HUES48 (cell line): Measurements from ENCODE around the gene SERPINA1.
"Not testable (repeated sequence)": the region's sequence is repeated elsewhere in the genome, so short reads cannot be mapped to it uniquely, and the experiment has no call there.

ENCODE experiments used
- H3K27ac ChIP-seq: one replicate; pipeline ENCODE4 v1.7.0; 2013; ENCODE audit warnings: low read depth, low read length, inconsistent platforms
- H3K27me3 ChIP-seq: 2 replicates; pipeline ENCODE4 v1.6.1; 2013; ENCODE audit warnings: mild to moderate bottlenecking, low read length; ENCODE audit not compliant: control insufficient read depth, insufficient read depth
- H3K36me3 ChIP-seq: 2 replicates; pipeline ENCODE4 v1.6.1; 2013; ENCODE audit warnings: low read length; ENCODE audit not compliant: control insufficient read depth, insufficient read depth
- H3K4me1 ChIP-seq: 2 replicates; pipeline ENCODE4 v1.6.1; 2013; ENCODE audit warnings: mild to moderate bottlenecking, low read length; ENCODE audit not compliant: control insufficient read depth, insufficient read depth
- H3K4me3 ChIP-seq: 2 replicates; pipeline ENCODE4 v1.5.1; 2013; ENCODE audit warnings: mild to moderate bottlenecking, low read depth, low read length
- H3K9ac ChIP-seq: 2 replicates; pipeline ENCODE4 v1.6.1; 2013; ENCODE audit warnings: mild to moderate bottlenecking, low read depth, low read length, moderate library complexity
- H3K9me3 ChIP-seq: 2 replicates; pipeline ENCODE4 v1.6.1; 2013; ENCODE audit warnings: low read length; ENCODE audit not compliant: control insufficient read depth, insufficient read depth

The SERPINA1 gene

GRCh38 chr14:94388384-94389103 is at the start of gene SERPINA1:
SERPINA1 (minus strand) TSS chr14:94388602; CDS start chr14:94383237, 5,365 bp downstream.
- Histone ChIP-seq H3K4me1 (peaks cover 7% of the 10 kb centered on the region), H3K27ac (no peak within 1 kb of the TSS), H3K9me3 (no peaks in the 10 kb centered on the region), H3K36me3 (no peaks in the 10 kb centered on the region), H3K4me3 (no peak within 1 kb of the TSS), H3K9ac (no peak within 1 kb of the TSS), H3K27me3 (no peaks in the 10 kb centered on the region; the same call in 1 of the 2 replicates)

GRCh38 chr14:94428610-94429009 is 40.2 kb upstream of the SERPINA1 start:
- Histone ChIP-seq H3K9me3 (no peaks in the 10 kb centered on the region), H3K36me3 (no peaks in the 10 kb centered on the region), H3K4me3 (no peak overlapping the region), H3K4me1 (no peaks in the 10 kb centered on the region), H3K27me3 (no peaks in the 10 kb centered on the region), H3K9ac (no peak overlapping the region), H3K27ac (no peak overlapping the region)

- Histone ChIP-seq H3K27ac (no peak overlapping the region), H3K36me3 (no peaks in the 10 kb centered on the region), H3K27me3 (no peaks in the 10 kb centered on the region), H3K9me3 (no peaks in the 10 kb centered on the region), H3K4me3 (no peak overlapping the region), H3K9ac (no peak overlapping the region), H3K4me1 (no peaks in the 10 kb centered on the region)
These were observed 38.7 kb upstream of the SERPINA1 start for GRCh38 chr14:94427016-94427613.

- Histone ChIP-seq H3K9ac (no peak overlapping the region), H3K27me3 (no peaks in the 10 kb centered on the region), H3K4me1 (no peaks in the 10 kb centered on the region), H3K27ac (no peak overlapping the region), H3K4me3 (no peak overlapping the region), H3K9me3 (no peaks in the 10 kb centered on the region), H3K36me3 (no peaks in the 10 kb centered on the region)
These were observed 38.1 kb upstream of the SERPINA1 start for GRCh38 chr14:94426526-94426925.

GRCh38 chr14:94424371-94424770 is 36.0 kb upstream of the SERPINA1 start:
- no peak overlapping the region for H3K4me3 ChIP-seq
- no peaks in the 10 kb centered on the region for H3K36me3 ChIP-seq
- no peaks in the 10 kb centered on the region for H3K27me3 ChIP-seq
- H3K4me1 ChIP-seq = no peaks in the 10 kb centered on the region
- H3K9ac ChIP-seq = no peak overlapping the region
- H3K9me3 ChIP-seq = no peaks in the 10 kb centered on the region
- H3K27ac ChIP-seq = no peak overlapping the region

GRCh38 chr14:94423453-94424056 is 35.2 kb upstream of the SERPINA1 start:
- H3K27ac ChIP-seq = no peak overlapping the region
- no peaks in the 10 kb centered on the region for H3K27me3 ChIP-seq
- H3K4me1 ChIP-seq = no peaks in the 10 kb centered on the region
- H3K36me3 ChIP-seq = no peaks in the 10 kb centered on the region
- H3K4me3 ChIP-seq = no peak overlapping the region
- H3K9me3 ChIP-seq = 0 out of 2 replicates have a peak, but pooled peaks cover 6% of the 10 kb centered on the region
- H3K9ac ChIP-seq = no peak overlapping the region

- Histone ChIP-seq H3K4me1 (no peaks in the 10 kb centered on the region), H3K27ac (no peak overlapping the region), H3K27me3 (no peaks in the 10 kb centered on the region), H3K4me3 (no peak overlapping the region), H3K9ac (no peak overlapping the region), H3K9me3 (0 out of 2 replicates have a peak, but pooled peaks cover 6% of the 10 kb centered on the region), H3K36me3 (no peaks in the 10 kb centered on the region)
These were observed 32.9 kb upstream of the SERPINA1 start for GRCh38 chr14:94421316-94421715.

- not testable (repeated sequence) for H3K27ac ChIP-seq, H3K9me3 ChIP-seq, H3K27me3 ChIP-seq, H3K4me3 ChIP-seq, H3K36me3 ChIP-seq, H3K4me1 ChIP-seq, H3K9ac ChIP-seq
These were observed 29.2 kb upstream of the SERPINA1 start for GRCh38 chr14:94417497-94418205.

GRCh38 chr14:94412671-94413638 is 24.6 kb upstream of the SERPINA1 start:
- no peak overlapping the region for H3K4me3 ChIP-seq
- no peaks in the 10 kb centered on the region for H3K36me3 ChIP-seq
- H3K4me1 ChIP-seq = peaks cover 16% of the 10 kb centered on the region
- H3K27ac ChIP-seq = no peak overlapping the region
- no peaks in the 10 kb centered on the region for H3K27me3 ChIP-seq
- H3K9ac ChIP-seq = no peak overlapping the region
- no peaks in the 10 kb centered on the region; the same call in 1 of the 2 replicates for H3K9me3 ChIP-seq

GRCh38 chr14:94411638-94412037 is 23.2 kb upstream of the SERPINA1 start:
- H3K9me3 ChIP-seq = peaks cover 7% of the 10 kb centered on the region
- H3K36me3 ChIP-seq = no peaks in the 10 kb centered on the region
- no peak overlapping the region for H3K9ac ChIP-seq
- no peak overlapping the region for H3K4me3 ChIP-seq
- peaks cover 25% of the 10 kb centered on the region for H3K4me1 ChIP-seq
- H3K27ac ChIP-seq = no peak overlapping the region
- H3K27me3 ChIP-seq = no peaks in the 10 kb centered on the region
